ENCODE data around the gene PARVA.

The PARVA gene

DNA sequence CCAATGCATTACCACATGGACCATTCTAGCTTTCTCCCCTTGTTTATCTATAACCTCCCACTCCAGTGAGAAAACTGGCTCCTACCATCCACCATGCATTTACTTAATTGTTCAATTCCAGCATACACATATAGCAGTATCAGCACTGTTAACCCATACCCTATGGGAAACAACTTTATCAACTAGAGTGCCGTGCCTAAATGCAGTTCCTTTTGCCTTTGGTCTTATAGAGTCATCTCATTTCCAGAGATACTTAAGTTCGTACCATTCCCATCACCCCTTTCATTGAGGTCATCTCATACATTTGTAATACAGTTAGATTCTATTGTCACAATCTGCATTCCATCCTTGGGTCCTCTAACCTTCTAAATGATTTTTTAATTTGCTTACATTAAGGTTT is 86.9 kb downstream of the PARVA start:
- no peak for FAIRE-seq

DNA sequence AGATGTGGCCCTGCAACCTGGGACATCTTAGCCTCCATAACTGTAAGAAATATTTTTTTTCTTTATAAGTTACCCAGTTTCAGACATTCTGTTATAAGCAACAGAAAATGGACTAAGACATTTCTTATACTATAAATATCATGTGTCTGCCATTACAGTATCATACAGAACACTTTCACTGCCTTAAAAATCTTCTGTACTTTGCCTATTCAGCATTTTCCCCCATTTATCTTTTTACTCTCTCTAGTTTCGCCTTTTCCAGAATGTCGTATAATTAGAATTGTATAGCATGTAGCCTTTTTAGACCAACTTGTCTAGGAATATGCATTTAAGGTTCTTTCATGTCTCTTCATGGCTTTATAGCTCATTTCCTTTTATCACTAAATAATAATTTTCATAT is 88.0 kb downstream of the PARVA start:
- FAIRE-seq, result no peak

DNA sequence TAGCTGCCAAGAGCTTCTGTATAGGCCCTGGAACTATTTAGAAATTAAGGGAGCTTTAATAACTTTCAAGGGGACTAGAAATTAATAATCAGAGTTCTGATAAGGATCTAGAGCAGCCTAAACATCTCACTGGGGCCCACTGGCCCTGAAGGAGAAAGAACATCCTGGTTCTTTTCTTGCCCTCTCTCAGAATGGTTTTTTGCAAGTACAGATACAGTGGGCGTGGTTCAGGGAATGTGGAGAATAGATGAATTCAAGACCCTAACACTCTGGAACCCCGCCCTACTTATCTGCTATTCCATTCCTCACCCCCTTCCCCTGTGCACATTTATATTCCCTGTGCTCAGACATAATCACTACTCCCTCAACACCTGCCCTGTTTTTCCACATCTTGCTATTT is 90.2 kb downstream of the PARVA start:
- FAIRE-seq, result no peak

DNA sequence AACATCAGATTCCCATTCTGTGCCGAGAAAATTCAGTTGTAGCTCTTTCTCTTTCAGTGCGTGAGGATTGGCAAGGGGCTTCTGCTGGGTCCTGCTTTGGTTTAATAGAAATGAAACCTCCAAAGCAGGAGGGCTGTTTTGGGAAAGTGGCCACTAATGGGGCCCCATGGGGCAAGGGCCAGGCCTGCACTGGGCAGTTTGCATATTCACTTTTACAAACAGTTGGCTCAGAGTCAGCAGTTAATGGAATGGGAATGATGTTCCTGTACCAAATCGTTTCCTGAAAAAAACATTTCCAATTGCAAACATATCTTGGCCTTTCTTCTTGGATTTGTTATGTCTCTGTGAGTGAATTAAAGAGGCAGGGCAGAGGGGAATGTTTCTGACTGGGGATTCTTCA is 92.1 kb downstream of the PARVA start:
- no peak for FAIRE-seq

DNA sequence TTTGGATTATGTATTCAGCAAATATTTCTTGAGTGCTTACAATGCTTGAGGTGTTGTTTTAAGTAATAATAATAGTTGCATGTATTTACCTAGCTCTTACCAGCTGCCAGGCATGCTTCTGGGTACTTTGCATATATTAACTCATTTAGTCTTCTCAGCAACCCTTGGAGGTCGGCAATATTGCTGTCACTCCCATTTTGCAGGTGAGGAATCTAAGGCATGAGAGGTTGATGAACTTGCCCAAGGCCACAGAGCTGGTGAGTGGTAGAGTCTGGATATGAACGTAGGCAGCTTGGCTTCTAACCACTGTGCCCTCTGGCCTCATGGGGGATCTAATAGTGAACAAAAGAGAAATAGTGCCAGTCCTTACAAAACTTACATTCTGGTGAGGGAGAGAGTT is 92.9 kb downstream of the PARVA start:
- FAIRE-seq, result no peak

DNA sequence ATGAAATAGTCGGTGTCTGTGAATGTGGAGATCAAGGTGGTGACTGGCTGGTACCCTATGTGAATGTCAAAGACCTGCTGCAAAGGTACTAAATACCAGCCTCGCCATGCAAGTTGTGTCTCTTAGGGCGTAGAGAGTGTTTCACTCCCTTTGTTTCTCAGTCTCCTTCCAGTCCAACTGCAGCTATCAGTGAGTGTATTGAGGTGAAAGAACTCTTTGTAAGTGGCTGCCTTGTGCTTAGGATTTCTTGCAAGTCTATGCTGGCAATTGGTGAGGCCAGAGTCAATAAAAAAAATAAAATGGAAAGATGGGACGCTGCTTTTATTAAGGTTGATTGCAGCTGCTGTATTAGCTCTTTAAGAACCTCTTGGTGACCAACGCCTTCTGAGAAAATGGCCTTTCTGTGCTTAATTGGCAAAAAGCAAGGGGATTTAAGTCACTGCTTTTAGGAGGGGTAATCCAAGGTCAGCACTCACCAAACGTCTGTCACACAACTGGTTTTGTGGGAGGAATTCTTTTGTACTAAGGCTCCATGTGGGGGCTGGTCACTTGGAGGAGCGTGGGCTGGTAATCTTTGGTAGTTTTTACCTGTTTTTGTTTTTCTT is 95.1 kb downstream of the PARVA start:
- FAIRE-seq, result no peak

DNA sequence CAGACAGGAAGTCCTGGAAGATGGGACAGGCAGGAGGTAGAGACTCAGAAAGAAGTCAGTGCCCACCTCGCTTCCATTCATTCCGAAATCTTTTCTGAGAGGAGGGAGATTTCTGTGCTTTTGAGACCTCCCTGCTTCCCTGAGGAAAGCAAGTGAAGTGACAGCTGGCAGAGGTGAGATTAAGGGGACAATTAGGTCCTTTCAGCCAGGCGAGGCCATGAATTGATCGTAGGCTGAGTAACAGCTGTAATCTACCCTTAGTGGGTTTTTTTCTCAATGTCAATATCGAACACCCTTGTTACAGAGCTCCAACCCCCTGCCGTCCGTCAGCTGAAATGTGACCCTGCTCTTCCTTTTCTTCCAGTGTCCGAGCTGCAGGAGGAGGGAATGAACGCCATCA is 96.0 kb downstream of the PARVA start:
- FAIRE-seq, result no peak

DNA sequence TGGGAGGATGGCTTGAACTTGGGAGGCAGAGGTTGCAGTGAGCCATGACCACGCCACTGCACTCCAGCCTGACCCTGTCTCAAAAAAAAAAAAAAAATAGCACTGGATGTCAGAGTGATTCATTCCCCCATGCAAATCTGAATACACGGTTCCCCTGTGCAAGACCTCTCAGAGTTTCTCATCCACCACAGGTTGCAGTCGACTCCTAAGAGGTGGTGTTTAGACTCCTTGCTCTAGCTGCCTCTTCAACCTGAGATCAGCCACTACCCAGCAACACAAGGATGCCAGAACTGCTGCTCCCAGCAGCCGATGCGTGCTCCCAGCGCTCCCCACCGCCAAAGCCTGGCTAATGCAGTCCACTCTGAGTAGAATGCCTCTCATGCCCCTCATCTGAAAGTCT is 97.5 kb downstream of the PARVA start:
- FAIRE-seq, result no peak

DNA sequence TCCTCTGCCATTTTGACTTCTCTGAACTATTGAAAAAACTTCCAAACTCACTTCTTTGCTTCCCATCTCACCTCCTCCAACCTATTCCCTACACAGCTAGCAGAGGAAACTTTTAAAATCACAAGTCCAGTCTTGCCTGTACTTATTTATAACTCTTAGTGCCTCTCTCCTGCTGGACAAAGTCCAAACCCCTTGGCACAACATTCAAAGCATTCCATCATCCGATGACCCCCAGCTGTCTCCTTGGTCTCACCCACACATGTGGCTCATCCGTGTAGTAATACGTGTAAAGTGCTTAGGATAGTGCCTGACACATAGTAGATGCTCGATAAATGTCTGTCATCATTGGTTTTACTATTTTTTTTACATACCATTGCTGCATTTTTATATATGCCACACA is 101.4 kb downstream of the PARVA start:
- no peak for FAIRE-seq

DNA sequence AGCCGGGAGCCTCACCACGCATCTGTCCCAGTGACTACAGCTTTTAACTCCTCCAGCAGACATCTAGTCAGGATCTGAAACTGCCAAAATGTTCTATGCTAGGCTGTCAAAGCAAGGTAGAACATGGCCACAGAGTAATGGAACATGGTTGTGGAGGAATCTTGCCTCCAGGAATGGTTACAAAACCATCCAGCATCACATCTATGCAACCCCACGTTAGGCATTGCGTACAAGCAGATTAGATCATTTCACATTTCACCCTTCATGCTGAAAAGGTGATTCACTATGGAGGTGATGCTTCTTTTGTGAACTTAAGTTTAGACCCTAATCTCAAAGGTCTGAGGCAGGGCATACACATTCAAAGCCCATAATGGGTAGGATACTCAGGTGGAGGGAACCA is 103.0 kb downstream of the PARVA start:
- no peak for FAIRE-seq

DNA sequence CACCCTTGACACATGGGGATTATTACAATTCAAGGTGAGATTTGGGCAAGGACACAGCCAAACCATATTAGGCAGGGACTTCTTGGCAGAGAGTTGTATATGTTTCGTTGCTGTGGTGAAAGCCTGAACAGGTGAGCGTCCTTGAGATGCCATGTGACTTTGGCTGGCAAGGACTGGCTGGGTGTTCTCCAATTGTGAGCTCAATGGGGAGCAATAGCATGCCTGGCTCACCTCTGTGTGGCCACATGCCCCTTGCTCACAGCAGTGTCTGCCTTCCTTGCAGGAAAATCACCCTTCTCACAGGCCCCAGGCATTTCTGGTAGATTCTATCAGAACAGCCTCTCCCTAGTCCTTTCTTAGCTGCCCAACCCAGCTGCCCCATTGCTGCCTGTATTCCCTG is 105.5 kb downstream of the PARVA start:
- no peak for FAIRE-seq

DNA sequence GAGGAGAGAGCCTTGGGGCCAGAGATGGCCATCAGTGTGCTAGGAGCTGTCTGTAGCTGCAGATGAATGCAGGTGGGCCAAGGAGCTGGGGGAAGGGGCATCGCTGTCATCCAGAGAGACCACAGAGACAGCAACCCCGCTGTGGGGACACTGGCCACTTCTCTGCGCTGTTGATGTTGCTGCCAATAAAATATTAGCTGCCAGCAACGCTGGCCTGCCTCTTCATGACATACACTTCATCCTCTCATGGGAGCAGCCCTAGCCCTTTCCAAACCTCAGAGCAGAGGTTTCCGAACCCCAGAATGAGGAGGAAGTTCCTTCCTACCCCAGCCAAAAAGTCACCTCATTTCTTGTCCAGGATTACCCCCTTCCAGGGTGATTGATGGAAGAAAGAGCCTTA is 106.2 kb downstream of the PARVA start:
- no peak for FAIRE-seq

DNA sequence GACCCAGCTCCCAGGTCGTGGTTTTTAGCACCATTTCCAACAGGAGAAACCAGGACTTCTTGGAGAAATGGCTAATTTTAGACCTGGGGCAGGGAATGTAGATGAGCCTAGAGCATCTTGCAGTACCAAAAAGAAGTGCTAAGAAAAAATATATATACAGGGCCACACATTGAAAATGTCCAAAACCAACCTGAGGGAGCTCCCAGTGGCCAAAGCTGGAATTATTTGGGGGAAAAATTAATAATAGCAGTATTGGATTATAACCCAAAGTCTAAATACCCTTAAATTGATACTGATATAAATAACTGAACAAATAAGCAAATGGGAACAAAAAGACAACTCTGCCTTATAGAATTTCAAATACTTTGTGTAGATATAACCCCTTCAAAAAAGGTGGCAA is 108.0 kb downstream of the PARVA start:
- FAIRE-seq, result no peak

DNA sequence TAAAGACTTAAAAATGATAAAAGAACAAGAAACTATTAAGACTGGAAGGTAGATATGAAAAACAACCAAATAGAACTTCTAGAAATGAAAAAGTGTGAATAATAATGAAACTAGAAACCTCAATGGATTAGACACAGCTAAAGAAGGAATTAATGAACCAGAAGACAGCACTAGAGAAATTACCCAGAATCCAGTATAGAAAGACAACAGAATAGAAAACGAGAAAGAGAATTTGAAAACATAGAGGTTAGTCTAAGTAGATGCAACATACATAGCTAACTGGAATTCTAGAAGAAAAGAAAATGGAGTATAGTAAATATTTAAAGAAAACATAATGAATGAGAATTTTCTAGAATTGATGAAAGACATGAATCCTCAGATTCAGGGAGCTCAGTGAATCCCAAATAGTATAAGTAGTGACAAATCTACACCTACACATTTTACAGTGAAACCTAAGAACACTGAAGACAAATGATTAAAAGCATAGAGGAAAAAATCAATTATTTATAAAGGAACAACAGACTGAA is 111.9 kb downstream of the PARVA start:
- no peak for FAIRE-seq

DNA sequence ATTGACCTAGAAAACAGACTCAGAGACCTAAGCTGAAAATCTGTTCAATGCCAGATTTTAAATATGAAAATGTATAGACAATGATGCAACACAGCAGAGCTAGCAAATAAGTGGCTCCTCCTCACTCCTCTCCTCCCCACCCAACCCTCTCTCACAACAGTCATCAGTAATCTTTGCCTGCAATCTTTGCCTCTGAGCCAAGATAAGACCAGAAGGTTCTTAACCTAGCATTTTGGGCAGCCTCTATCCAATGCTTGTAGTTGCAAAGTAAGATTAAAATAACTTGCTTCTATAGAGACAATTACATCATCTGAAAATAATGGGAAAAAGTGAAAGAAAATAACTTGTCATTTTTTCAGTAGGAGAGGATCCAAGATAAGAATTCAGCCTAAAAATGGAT is 117.3 kb downstream of the PARVA start:
- no peak for FAIRE-seq

DNA sequence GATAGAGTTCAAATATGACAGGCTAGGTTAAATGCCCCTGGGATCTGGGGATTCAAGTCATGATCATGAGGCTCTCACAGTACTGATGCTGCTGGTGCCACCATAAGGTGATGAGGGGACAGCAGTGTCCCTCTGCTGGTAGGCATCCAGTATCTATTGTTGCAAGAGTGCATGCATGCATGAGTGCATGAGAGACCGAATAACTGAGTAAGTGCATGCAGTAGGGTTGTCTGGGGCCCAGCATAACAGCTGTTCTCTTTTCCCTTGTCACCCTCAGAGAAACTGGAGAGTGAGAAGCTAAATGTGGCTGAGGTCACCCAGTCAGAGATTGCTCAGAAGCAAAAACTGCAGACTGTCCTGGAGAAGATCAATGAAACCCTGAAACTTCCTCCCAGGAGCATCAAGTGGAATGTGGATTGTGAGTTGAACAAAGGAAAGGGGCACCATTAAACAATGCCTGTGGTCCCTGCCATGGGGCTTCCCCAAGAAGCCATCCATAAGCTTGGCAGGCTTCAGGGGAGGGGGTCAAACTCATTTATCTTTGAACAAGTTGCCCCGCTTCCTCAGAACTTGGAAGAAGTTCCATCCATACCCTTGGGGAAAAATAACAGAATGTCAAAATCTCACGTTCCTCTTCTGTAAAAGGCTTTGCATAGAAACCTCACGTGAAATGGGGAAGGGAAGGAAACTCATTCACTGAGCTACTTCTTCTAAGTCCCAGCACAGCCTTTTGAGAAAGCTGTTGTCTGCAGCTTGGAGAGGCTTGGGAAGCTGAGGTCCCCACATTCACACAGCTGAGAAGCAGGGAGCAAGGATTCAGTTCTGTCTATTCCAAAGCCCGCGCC is 119.0 kb downstream of the PARVA start:
- FAIRE-seq, result no peak

DNA sequence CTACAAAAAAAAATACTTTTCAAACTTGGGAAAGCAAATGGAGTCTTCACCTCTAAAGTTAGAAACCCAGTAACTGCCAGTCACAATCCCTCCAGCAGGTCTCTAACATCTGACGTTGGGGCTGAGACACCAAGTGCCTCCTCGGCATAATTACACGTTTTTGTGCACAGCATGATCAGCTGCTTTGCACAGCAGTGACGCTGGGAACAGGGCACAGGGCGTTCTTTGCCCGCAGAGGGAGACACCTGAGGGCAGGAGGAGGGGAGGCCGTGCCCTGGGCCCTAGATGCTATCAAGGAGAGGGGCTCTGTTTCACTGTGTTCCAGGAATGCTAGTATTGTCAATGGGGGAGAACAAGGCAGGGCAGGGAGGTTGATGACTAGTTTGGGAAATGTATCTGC is 120.1 kb downstream of the PARVA start:
- no peak for FAIRE-seq

DNA sequence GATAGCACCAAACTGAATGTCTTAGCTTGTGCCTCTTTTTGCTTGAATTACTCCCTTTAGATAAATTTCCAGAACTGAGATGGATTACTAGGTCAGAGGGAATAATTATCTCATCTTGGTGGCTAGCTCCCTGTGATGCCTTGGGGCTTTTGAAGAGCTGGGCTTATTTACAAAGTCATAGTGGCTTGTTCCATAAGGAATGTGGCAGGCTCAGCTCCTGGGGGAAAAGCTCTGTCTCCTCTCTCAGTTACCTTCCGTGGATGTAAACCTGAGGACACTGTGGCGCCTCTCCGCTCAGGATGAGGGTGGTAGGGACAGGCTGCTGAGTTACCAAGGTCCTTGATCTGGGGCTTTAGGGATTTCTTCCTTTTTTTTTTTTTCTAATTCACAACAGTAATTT is 121.7 kb downstream of the PARVA start:
- FAIRE-seq, result no peak

DNA sequence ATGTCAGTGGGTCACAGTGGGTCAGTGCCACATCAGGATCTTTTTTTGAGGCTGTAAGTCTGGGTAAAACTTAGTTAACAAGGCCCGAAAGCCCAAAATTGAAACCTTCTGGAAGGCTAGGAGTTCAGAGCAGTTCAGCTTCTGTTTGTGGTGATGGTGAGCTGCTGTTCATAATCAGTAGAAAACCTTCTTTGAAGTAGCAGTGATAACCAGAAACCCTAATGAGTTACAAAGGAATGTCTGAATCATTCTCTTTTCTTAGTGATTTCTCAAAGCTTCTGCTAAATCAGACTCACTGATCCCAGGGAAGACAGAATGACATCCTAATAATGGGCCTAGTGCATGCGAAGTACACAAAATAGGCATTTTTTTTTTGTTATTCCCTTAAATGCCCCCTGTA is 124.7 kb downstream of the PARVA start:
- no peak for FAIRE-seq

DNA sequence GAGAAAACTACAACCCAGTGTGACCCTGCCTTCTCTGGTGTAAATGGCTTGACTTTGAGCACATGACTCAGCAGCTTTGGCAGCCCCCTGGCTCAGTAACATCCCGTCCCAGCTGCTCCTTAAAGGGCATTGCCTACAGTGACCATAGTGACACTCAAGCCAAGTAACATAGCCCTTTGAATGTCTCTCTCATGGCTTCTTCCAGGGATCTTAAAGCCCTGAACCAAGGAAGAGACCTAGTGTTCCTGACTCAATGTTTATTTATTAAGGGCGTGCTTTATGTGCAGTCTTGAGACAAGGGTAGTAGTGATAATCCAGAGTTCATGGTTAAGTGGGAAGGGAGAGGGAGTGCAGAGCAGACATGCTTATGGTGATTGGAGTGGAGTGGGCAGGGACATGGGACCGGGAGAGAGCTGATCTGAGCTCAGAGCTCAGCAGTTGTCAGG is 125.7 kb downstream of the PARVA start:
- FAIRE-seq, result no peak

DNA sequence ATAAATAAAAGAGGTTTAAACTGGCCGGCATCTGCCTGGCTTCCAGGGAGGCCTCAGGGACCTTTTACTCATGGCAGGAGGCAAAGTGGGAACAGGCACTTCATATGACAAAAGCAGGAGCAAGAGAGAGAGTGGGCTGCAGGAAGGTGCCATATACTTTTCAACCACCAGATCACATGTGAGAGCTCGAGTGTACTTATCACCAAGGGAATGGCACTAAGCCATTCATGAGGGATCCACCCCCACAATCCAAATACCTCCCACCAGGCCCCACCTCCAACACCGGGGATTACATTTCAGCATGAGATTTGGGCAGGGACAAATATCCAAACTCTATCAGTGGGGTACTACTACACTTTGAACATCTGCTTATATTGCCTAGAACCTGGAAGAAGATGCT is 126.5 kb downstream of the PARVA start:
- no peak for FAIRE-seq

DNA sequence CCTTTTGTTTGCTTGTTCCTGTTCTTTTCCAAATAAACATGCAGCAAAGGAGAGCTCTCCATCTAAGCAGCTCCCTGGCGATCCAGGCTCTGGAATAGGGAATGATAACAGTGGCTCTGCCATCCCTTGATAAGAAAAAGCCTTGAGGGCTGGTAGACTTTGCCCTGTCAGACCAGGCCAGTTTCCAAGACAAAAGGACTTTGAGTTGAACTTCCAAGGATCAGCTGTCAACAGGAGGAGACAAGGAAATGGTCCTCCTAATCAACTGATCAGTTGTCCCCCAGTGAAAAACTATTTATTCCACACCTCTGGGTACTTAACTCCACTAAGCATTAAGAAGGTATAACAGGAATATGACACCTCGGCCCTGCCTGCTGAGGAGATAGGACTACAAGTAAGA is 127.8 kb downstream of the PARVA start:
- no peak for FAIRE-seq

DNA sequence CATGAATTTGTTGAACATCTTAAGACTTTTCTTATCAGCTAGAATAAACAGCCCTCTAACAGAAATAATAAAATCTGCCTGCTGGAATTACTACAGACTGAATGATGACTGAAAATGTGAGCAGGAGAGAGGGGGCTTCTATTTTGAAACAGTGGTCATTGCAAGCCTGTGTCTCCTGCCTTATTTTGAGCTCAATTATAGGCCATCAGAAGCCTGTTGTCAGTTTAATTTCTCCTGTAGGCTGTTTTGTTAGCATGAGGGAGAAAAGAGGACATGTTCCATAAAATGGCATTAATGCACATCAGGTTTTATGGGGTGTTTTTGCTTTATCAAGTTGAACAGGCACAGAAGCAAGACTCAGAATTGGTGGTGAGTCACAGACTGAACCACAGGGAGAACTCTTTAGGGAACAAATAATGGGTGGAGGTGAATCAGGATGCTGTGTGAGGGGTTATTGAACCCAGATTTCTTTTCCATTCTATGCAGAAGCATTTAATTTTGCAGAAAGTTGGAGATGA is 129.1 kb downstream of the PARVA start:
- no peak for FAIRE-seq

DNA sequence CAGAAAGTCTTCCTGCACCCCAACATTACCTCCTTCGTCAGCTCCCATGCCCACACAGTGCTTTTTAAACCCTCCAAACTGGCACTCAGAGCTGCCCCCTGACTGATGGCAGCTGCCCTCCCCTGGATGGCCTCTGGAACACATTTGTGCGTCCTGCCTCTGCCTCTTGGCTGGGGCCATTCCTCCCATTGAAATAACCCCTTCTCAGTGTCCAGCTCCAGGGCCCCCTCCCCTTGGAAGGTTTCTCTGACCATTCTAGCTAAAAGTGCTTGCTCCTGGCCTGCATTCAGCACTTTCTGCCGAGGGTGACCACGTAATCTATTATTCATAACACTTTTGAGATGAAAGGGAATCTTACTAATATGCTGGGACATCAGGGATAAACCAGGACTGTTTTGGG is 130.0 kb downstream of the PARVA start:
- no peak for FAIRE-seq

Data from TTC549 (cell line).